AML-193 (cell line): ENCODE data around the gene OR4D5.

Experiments used
- DNase-seq, 2 experiments: peaks; one replicate each; lab custom pipeline; 2025; lab: John Stamatoyannopoulos, UW

The OR4D5 gene

GRCh38 chr11:123939317-123939716 is at the start of gene OR4D5:
Gene OR4D5, plus strand, starts transcription at chr11:123939617. Its CDS starts 0 bp downstream, at chr11:123939617.
- DNase-seq, result no peak

DNA sequence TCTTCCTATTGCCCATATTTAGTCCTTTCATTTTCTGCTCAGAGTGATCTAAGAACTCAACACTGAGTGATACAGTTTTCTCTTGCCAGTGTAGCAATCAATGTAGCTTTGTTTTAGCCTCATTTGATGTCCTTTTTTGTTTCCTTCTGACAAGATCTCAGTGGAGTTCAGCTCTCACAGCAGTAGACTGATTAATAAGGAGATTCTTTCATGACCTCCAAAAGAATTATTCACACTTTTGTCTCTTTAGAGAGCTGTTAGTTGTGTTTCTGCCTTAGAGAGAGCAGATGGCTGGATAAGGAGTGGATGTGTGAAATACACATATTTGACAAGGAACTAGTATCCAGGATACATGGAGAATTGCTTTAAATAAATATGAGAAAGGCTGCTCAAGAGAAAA is 47.4 kb upstream of the OR4D5 start:
- no peak for DNase-seq

DNA sequence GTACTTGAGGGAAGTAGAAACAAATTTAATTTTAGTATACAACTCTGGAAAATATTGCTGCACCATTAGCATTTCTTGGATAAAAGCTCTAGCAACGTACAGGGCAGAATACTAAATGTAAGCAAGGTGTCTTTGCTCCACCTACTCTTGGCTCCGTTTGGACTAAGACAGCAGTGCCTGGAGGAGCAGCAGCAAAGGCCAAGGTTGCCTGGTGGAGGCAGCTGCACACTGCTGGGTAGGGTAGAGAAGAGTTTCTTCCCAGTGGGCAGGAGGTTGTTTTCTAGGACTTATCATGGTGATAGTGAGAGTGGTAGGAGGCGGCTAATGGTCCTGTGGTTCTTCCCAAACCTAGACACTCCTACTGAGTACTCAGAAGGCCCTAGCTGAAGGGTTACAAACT is 39.6 kb upstream of the OR4D5 start:
- DNase-seq, result no peak

GRCh38 chr11:123901867-123902266 is 37.5 kb upstream of the OR4D5 start, which contains the start of gene OR8D4:
Gene OR8D4, plus strand, starts transcription at chr11:123902167. Its CDS starts 4,265 bp downstream, at chr11:123906432.
- no peak for DNase-seq

DNA sequence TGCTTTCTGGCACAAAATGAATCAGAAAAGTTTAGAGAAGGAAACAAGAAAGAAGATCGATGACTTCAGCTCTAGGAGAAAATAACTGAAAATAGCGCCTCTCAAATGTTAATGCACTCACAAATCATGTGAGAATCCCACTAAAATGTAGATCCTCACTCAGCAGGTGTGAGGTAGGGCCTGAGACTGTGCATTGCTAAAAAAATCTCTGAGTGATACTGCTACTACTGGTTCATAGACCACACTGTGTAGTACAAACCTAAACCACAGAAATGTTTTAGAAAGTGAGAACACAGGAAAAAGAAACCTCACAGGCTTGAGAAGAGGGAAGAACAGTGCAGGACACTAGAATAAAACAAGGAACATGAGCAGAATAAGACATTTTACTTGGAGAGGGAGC is 35.5 kb upstream of the OR4D5 start:
- DNase-seq, result no peak

GRCh38 chr11:123904932-123905331 is 34.5 kb upstream of the OR4D5 start:
- DNase-seq, result no peak

DNA sequence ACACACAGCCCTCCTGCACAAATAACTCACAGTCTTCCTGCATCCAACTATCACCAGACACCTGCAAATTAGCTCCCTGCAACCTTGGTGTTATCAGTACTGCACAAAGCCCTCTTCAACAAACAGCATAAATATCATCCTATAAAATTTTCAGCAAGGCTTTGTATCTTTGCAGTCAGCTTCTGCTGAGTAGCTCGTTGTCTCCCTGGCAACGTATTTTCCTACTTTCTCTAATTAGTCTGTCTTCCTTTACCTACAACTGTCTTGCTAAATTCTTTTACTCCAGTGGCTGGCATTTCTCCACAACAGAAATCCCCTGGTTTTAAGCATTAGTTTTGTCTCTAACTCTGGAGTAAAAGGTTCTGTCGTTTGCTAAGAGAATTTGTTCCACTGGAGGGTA is 33.6 kb upstream of the OR4D5 start:
- no peak for DNase-seq

GRCh38 chr11:123920943-123921342 is 18.5 kb upstream of the OR4D5 start:
- DNase-seq, result no peak

GRCh38 chr11:123924027-123924426 is 15.4 kb upstream of the OR4D5 start:
- DNase-seq, result no peak

GRCh38 chr11:123942413-123942812 is 3.0 kb downstream of the OR4D5 start:
- no peak for DNase-seq

- DNase-seq, result no peak
Measured at GRCh38 chr11:123943738-123944137, 4.3 kb downstream of the OR4D5 start, which contains the start of gene OR6T1. Gene OR6T1, minus strand, starts transcription at chr11:123943838. Its CDS starts 0 bp downstream, at chr11:123943838.

- DNase-seq, result no peak
Measured at GRCh38 chr11:123945132-123945531, 5.7 kb downstream of the OR4D5 start.

DNA sequence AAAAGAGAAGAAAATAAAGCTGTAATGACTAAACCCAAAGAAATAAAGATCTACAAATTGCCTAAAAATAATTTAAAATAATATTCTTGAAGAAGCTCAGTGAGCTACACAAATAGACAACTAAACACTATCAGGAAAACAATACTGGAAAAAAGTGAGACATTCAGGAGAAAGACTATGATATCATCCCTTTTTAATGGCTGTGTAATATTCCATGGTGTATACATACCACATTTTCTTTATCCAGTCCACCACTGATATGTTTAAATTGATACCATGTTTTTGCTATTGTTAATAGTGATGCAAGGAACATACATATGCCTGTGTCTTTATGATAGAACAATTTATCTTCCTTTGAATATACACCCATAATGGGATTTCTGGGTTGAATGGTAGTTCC is 17.3 kb downstream of the OR4D5 start:
- DNase-seq, result no peak

DNA sequence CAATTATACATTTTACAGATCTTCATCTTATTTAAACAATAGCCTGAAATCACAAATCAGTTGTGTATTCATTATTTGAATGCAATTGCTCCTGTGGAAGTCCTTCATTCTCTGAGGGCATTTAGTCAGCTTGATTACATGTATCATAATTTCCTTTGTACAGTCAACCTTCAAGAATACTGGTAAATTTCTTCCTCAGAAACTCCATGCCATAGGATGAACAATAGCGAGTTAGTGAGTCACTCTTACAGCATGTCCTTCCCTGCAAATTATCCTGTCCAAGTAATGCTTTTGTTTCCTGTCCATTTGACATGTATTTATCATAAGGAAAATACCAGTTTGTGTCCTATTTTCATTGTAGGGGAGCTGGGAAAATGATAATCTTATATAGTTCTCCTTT is 34.4 kb downstream of the OR4D5 start:
- no peak for DNase-seq

GRCh38 chr11:123976770-123977560 is 37.5 kb downstream of the OR4D5 start:
- no peak for DNase-seq

- no peak for DNase-seq
Measured at GRCh38 chr11:123977731-123978347, 38.4 kb downstream of the OR4D5 start, which contains the start of gene OR10S1. Gene OR10S1, minus strand, starts transcription at chr11:123977781. Its CDS starts 117 bp downstream, at chr11:123977664.

DNA sequence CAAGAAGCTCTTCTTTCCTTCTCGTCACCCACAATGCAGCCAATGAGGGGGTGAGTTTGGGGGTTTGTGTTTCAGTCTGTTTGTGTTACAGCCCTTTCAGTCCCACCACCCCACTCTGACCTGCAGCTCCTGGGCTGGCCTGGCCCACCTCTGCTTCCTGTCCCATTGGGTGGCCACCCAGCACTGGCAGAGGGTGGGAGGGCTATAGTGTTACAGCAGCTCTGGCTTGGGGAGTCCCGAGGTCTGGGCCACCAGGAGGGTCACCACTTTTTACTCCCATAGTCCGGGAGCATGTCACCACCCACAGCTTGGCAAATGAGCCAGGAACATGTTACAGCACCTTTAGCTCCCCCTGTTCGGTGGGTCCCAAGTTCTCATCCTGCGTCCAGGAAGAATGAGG is 39.9 kb downstream of the OR4D5 start:
- DNase-seq, result no peak
